Uterus (tissue), 4 donors: ENCODE results near the gene OR2T29. TPM values are rescaled to one million over a fixed set of nuclear protein-coding genes. Genes with fewer than 3 reads are reported as not detected.

Experiments used
- DNase-seq, 2 donors: peaks; one replicate each; pipeline ENCODE4 v3.0.0-alpha.2; 2019 to 2020
- H3K27ac ChIP-seq, 2 donors: fragments of 200-600 bp; sonication (generic); 1 replicate in 1 of 2; 2 replicates in 1 of 2; pipeline ENCODE4 v1.5.1; 2016 to 2018
- H3K27me3 ChIP-seq, 2 donors: fragments of 200-600 bp; sonication (generic); one replicate each; pipeline ENCODE4 v1.5.1; 2018 to 2019; ENCODE audit warnings: control low read depth in 1 of 2
- H3K36me3 ChIP-seq, 2 donors: fragments of 200-600 bp; sonication (generic); one replicate each; pipeline ENCODE4 v1.5.1; 2019; ENCODE audit warnings: control low read depth in 1 of 2
- H3K4me1 ChIP-seq, 2 donors: fragments of 200-600 bp; sonication (generic); one replicate each; pipeline ENCODE4 v1.5.1; 2018 to 2019; ENCODE audit warnings: control low read depth in 1 of 2
- H3K4me3 ChIP-seq, 2 donors: fragments of 200-600 bp; sonication (generic); 1 replicate in 1 of 2; 2 replicates in 1 of 2; pipeline ENCODE4 v1.5.1; 2018 to 2019; ENCODE audit warnings: mild to moderate bottlenecking in 1 of 2
- H3K9me3 ChIP-seq, 2 donors: fragments of 200-600 bp; sonication (generic); one replicate each; pipeline ENCODE4 v1.5.1; 2019; ENCODE audit warnings: control low read depth in 1 of 2
- POLR2A ChIP-seq, 2 donors: fragments of 450-650 bp; IDR thresholded peaks; one replicate each; pipeline ENCODE4 v1.6.1; 2016; ENCODE audit warnings: antibody characterized with exemption in 2 of 2, mild to moderate bottlenecking in 1 of 2, moderate library complexity in 1 of 2
- intact Hi-C: fragments of 100-400 bp; cut with DNase I; formaldehyde crosslinking; loops from one replicate; pipeline ENCODE4 v1.15.1; 2023; ENCODE audit warnings: low total_unique reads
- total RNA-seq, 4 donors: library from RNA; depleted of rRNA in 3 of 4; stranded (reverse); fragments of >200 nt in 3 of 4; gene quantifications; one replicate each; pipeline versions ENCODE4 v1.1.0 to v1.2.4, GENCODE V29; 2014 to 2023
- TF ChIP-seq, protein P1 (sequence below), 4 experiments: fragments of 200-600 bp in 2 of 4; fragments of 450-650 bp in 2 of 4; sonication (generic) in 2 of 4; IDR thresholded peaks; one replicate each; pipeline ENCODE4 v1.5.1; 2016 to 2019; ENCODE audit warnings: antibody characterized with exemption in 4 of 4, mild to moderate bottlenecking in 2 of 4, moderate library complexity in 1 of 4
- donor health status: DM: yes; HTN: yes; CAD: no.

The OR2T29 gene
- total RNA-seq, 4 donors from 2014 or later, result not detected

GRCh38 chr1:248596615-248597014 is 34.0 kb upstream of the OR2T29 start:
- Histone ChIP-seq H3K4me1 (no peaks in the 10 kb centered on the region), H3K4me3 (no peak overlapping the region), H3K27me3 (no peaks in the 10 kb centered on the region), H3K9me3 (no peaks in the 10 kb centered on the region), H3K27ac (no peak overlapping the region), H3K36me3 (no peaks in the 10 kb centered on the region)
- TF ChIP-seq POLR2A (IDR thresholded peaks at IDR 0.05), result no peak
- TF ChIP-seq, protein P1, sequence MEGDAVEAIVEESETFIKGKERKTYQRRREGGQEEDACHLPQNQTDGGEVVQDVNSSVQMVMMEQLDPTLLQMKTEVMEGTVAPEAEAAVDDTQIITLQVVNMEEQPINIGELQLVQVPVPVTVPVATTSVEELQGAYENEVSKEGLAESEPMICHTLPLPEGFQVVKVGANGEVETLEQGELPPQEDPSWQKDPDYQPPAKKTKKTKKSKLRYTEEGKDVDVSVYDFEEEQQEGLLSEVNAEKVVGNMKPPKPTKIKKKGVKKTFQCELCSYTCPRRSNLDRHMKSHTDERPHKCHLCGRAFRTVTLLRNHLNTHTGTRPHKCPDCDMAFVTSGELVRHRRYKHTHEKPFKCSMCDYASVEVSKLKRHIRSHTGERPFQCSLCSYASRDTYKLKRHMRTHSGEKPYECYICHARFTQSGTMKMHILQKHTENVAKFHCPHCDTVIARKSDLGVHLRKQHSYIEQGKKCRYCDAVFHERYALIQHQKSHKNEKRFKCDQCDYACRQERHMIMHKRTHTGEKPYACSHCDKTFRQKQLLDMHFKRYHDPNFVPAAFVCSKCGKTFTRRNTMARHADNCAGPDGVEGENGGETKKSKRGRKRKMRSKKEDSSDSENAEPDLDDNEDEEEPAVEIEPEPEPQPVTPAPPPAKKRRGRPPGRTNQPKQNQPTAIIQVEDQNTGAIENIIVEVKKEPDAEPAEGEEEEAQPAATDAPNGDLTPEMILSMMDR (IDR thresholded peaks at IDR 0.05), result no peak
- intact Hi-C loops, result no loop called here
- no peak for DNase-seq

DNA sequence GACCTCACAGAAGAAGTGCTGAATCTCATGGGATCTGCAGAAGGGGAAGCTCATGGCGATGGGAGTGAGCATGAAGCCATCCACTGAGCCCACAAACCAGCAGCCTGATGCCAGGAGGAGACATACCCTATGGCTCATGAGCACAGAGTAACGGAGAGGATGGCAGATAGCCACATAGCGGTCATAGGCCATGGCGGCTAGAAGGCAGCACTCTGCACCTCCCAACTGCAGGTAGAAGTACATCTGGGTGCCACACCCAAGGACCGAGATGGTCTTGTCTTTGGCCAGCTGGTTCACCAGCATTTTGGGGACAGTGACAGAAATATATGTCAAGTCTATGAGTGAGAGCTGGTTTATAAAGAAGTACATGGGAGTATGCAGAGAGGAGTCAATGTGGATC is 30.7 kb upstream of the OR2T29 start:
- no peak overlapping the region for H3K27ac ChIP-seq
- H3K36me3 ChIP-seq, result no peaks in the 10 kb centered on the region
- H3K9me3 ChIP-seq, result no peaks in the 10 kb centered on the region
- no peak for DNase-seq
- H3K4me3 ChIP-seq, result no peak overlapping the region
- intact Hi-C loops, result no loop called here
- H3K4me1 ChIP-seq, result no peaks in the 10 kb centered on the region
- no peaks in the 10 kb centered on the region for H3K27me3 ChIP-seq
- no peak for TF ChIP-seq POLR2A (IDR thresholded peaks at IDR 0.05)
- TF ChIP-seq, protein P1 (IDR thresholded peaks at IDR 0.05), result no peak

GRCh38 chr1:248592655-248593054 is 30.1 kb upstream of the OR2T29 start:
- Histone ChIP-seq H3K4me1 (no peaks in the 10 kb centered on the region), H3K27me3 (no peaks in the 10 kb centered on the region), H3K4me3 (no peak overlapping the region), H3K27ac (no peak overlapping the region), H3K36me3 (no peaks in the 10 kb centered on the region), H3K9me3 (no peaks in the 10 kb centered on the region)
- TF ChIP-seq, protein P1 (IDR thresholded peaks at IDR 0.05), result no peak
- DNase-seq, result no peak
- intact Hi-C loops, result no loop called here

GRCh38 chr1:248590055-248590454 is 27.5 kb upstream of the OR2T29 start:
- Histone ChIP-seq H3K9me3 (no peaks in the 10 kb centered on the region), H3K36me3 (no peaks in the 10 kb centered on the region), H3K4me1 (no peaks in the 10 kb centered on the region), H3K27ac (no peak overlapping the region), H3K4me3 (no peak overlapping the region), H3K27me3 (no peaks in the 10 kb centered on the region)
- TF ChIP-seq, protein P1 (IDR thresholded peaks at IDR 0.05), result no peak
- TF ChIP-seq POLR2A (IDR thresholded peaks at IDR 0.05), result no peak
- intact Hi-C loops, result no loop called here
- DNase-seq, result no peak

GRCh38 chr1:248589334-248589733 is 26.8 kb upstream of the OR2T29 start:
- intact Hi-C loops, result no loop called here
- TF ChIP-seq, protein P1 (IDR thresholded peaks at IDR 0.05), result no peak
- TF ChIP-seq POLR2A (IDR thresholded peaks at IDR 0.05), result no peak
- no peaks in the 10 kb centered on the region for H3K36me3 ChIP-seq
- no peak overlapping the region for H3K4me3 ChIP-seq
- no peaks in the 10 kb centered on the region for H3K27me3 ChIP-seq
- H3K9me3 ChIP-seq, result no peaks in the 10 kb centered on the region
- no peak overlapping the region for H3K27ac ChIP-seq
- DNase-seq, result no peak
- H3K4me1 ChIP-seq, result no peaks in the 10 kb centered on the region
